Umbilical cord (tissue), 2 donors: ENCODE results near the gene NLGN1. TPM values are rescaled to one million over a fixed set of nuclear protein-coding genes. Genes with fewer than 3 reads are reported as not detected.

Experiments
- DNase-seq: peaks from one replicate; pipeline ENCODE4 v3.0.0-alpha.2; 2015; ENCODE audit warnings: low spot score
- total RNA-seq: library from RNA; depleted of rRNA; stranded (reverse); fragments of >200 nt; gene quantifications from one replicate; pipeline ENCODE4 v1.2.3, GENCODE V29; 2014; ENCODE audit warnings: low replicate concordance; ENCODE audit not compliant: insufficient read depth

NLGN1 gene
- total RNA-seq, 1 donor from 2014 or later, result 8.7 TPM

DNA sequence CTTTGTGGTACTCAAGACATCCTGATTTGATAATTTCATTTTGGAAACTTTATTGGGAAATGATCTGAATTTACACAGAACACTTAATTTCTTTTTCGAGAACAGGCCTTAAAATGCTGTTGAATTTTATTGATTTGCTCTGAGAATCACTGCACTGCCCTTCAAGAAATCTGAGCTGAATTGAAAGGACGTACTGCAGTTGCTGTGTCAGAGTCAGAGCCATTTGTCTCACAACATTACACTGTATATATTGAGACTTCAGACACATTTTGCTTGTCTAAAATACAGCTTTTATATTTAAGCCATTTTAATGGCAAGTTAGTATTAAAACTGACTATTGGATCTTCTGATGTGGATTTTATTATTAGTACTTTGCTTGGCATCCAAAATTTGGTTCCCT lies 504.1 kb downstream of the NLGN1 start:
- no peak for DNase-seq

- no peak for DNase-seq
Measured at GRCh38 chr3:173902401-173902800, 504.9 kb downstream of the NLGN1 start.

GRCh38 chr3:173902871-173903270 lies 505.3 kb downstream of the NLGN1 start:
- no peak for DNase-seq

DNA sequence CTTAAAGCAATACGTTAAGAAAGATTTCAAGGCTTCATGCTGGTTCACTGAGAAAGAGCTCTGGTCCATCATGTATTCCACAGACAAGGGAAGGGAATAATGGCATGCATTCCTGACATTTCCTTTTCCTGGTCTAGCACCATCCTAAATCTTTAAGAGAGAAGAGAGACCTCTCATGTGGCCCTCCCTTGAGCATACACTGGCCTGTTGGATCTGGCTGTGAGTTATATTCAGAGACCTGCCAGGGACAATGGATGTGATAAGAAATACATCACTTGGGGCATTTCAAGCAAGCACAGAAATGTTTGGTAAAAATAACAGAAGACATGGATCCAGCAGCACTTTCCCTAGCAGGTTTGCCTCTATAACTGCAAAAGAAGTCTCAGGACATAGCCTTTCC lies 507.8 kb downstream of the NLGN1 start:
- no peak for DNase-seq

DNA sequence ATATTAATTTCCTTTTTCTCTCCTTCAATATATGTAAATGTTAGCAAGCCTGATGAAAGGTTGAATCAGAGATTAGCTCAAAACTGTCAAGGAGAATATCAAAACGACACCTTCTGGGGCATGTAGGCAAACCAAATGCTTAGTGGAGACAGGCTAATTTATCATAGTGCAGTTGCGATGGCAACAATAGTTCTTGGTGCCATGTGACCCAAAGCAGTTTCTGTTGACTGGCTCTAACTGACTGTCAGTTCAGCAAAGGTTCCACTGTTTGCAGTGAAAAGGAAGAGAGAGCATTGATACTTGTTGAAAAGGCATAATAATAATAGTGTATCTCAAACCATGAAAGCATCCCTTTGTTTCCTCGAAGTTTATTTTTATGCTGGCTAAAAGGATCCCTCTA lies 513.9 kb downstream of the NLGN1 start:
- DNase-seq, result no peak

- DNase-seq, result peak; percentile 22
Measured at GRCh38 chr3:173912126-173912525, 514.6 kb downstream of the NLGN1 start.

DNA sequence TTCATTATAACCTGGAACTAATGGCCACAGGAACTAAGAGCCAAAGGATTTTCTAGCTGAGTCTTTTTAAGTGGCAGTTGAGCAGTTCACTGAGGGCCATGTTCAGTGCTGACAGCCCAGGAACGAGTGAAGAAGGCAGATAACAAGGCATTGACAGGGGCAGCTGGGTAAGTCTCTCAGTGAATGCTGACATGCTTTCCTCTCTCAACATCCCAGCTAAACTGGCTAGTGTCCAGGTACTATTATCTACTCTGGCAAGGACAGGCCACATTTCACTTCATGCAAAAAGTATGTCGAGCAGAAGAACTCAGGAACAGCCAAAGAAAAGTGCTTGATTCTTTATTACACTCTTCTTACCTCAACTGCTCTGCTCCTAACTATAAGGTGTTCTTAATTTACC lies 515.9 kb downstream of the NLGN1 start:
- peak; percentile 54 for DNase-seq

DNA sequence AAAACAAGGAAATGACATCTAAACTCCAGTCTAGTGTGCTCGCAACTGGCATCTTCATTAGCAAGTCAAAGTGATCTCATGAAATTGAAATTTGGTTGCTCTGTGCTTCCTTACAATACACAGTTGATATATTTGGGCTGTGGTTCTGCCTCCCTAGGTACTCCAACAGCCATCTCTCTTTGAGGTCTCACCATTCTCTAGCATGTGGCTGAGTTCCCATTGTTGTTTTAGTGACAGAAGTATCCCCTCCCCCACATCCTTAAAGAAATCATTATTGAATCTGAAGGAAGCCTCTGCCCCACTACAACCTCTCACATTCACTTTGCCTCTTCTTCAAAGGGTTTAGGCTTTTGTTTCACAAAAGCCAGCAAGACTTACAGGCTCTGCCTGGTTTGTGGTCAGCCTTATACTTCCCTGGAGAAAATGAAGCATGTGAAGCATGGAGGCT lies 516.5 kb downstream of the NLGN1 start:
- DNase-seq, result no peak

DNA sequence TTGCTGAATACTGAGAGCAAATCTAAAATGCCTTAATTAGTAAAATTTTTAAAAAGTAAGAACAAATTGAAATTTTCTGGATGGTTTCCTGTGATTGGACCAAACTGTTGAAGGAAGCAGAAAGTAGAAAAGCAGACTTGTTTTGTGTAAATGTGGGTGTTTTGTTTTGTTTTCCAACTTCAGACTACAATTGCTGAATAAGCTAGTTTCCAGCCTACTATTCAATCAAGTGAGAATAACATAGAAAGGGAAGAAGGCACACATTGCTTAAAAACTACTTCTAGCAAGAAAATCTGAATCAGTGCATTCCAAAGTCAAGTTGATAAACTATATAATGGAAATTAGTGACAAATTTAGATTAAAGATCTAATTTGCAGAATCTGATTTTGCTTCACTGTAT lies 519.3 kb downstream of the NLGN1 start:
- DNase-seq, result no peak

DNA sequence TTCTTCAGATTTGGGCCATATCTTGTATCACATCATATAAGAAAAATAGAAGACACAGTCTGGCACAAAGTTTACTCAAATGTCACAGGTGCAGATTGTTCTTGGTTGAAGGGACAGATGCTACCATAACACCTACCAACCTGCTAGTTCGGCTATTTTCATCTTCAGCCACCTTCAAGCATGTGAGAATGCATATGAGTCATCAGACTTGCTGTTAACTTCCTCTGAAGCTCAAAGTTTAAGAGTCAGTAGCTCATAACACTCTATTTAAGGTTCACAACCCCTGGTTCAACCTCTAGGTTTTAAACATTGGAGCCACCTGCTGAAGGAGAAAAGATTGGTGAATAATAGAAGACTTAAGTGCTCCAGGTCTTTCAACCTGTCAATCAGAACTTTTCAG lies 522.8 kb downstream of the NLGN1 start:
- DNase-seq, result no peak

DNA sequence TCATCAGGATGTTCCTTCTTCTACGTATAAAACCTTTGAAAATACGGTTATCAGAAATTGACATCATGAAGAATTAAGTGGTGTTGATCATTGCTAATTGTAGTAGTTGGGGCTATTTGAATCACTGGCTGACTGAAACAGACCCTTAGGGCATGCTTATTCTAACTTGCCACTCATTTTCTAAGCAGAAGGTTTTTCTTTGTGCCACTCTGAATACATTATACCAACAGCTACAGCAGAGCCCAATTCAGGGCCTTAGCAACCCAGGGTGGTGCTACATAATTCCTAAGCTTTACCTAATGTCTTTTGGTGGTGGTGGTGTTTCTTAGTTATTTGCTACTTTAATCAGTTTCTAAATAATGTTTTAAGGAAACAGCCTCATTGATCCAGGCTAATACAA lies 524.2 kb downstream of the NLGN1 start:
- DNase-seq, result no peak

GRCh38 chr3:173923204-173923603 lies 525.7 kb downstream of the NLGN1 start:
- no peak for DNase-seq

GRCh38 chr3:173930251-173930650 lies 532.7 kb downstream of the NLGN1 start:
- no peak for DNase-seq

DNA sequence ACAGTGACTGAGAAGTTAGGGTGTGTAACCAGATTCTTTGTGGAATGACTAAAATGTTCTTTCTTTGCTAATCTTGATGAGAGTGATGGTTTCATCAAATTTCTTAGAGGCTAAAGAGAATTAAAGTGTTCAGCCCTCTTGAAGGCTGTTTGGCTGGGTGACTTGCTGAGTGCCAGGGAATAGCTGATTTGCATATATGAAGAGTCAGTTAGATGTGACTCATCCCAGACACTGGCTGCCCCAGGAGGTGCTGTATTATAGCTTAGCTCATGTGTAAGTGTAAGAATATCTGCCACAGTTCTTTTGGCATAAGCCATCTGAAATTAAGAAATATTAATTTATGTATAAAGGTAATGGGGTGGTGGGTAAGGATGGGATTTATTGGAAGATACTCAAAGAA lies 535.1 kb downstream of the NLGN1 start:
- peak; percentile 18 for DNase-seq

- no peak for DNase-seq
Measured at GRCh38 chr3:173933113-173933512, 535.6 kb downstream of the NLGN1 start.

- no peak for DNase-seq
Measured at GRCh38 chr3:173936316-173936715, 538.8 kb downstream of the NLGN1 start.

- DNase-seq, result no peak
Measured at GRCh38 chr3:173938159-173938558, 540.6 kb downstream of the NLGN1 start.

GRCh38 chr3:173938616-173939015 lies 541.1 kb downstream of the NLGN1 start:
- DNase-seq, result peak; percentile 29

DNA sequence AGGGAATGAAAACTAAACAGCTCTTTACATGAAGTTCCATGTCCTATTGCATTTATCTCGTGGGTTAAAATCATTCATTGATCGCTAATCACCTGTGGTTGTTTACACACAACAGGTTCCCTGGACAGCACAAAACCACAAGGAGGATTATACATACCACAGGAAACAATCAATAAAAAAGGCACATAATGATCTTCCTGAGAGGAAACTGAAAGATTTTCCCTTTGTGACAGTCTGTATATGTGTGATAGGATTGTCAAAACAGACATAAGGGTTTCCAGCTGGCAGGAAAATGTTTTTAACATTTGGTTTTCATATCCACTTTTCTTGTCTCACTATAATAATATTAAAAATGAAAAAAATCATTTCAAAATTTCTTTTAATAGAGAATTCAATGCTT lies 541.8 kb downstream of the NLGN1 start:
- DNase-seq, result no peak

DNA sequence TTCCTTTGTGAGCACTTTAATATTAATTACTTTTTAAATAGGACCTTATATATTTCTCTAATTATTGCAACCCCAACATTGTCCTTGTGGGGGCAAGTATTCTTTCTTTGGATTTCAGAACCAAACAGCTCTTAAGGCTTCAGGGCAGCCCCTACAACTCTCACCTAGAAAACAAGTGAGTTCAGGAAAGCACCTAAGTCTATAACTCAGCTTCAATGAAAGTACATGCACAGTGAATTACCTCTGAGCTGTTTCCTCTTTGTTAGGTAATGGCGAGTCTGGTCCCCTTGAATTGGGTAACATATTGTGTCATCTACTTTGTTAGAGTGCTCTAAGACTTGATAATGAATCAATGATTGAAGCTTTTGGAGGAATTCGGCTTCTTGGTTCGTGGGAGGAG lies 545.7 kb downstream of the NLGN1 start:
- DNase-seq, result no peak

- no peak for DNase-seq
Measured at GRCh38 chr3:173945170-173945569, 547.6 kb downstream of the NLGN1 start.

DNA sequence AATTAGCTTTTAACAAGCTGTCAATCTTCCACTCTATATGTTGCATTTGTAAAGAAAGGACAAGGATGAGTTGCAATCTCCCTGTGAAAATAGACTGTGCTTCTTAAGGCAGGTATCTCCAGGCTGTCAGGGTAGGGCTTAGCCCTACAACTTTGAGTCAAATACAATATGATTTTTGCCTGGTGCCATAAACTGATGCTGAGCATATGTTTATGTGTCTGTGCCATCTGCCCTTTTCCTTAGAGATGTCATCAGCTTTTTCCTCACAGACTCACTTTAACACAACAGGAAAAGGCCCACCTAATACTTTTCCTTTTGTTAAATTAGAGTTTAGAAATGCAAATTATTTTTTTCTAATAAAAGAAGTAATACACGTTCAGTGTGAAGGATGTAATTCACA lies 548.3 kb downstream of the NLGN1 start:
- no peak for DNase-seq

GRCh38 chr3:173954647-173955046 lies 557.1 kb downstream of the NLGN1 start:
- DNase-seq, result no peak

- DNase-seq, result no peak
Measured at GRCh38 chr3:173957646-173958045, 560.1 kb downstream of the NLGN1 start.

DNA sequence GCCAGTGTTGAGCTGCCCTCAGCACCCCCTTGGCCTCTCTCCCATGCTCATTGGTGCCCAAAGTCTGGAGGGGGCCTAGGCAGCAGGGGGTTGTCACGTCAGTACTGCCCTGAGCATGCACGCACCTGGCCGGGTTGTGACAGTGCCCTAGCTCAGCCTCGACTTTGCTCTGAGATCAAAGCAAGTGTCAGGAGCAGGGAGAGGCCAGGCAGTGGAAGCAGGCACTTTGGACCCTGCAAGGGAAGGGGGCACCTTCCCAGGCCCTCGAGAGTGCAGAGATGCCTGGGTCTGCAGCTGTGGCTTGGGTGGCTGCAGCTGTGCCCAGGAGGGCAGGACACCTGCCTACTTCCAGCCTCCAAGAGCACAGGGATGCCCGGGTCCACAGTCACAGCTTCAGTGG lies 561.3 kb downstream of the NLGN1 start:
- DNase-seq, result no peak
